GM06990 (cell line): ENCODE results near the gene NEU4.
"Not testable (repeated sequence)": the region's sequence is repeated elsewhere in the genome, so short reads cannot be mapped to it uniquely, and the experiment has no call there.

Experiments
- DNase-seq: peaks from one replicate; pipeline ENCODE4 v3.0.0-alpha.2; 2011; ENCODE audit not compliant: insufficient read length; ENCODE audit errors: extremely low read depth
- H3K27me3 ChIP-seq: replicated peaks from 2 replicates; pipeline ENCODE4 v1.6.0; 2011; ENCODE audit warnings: low read length; ENCODE audit not compliant: control insufficient read depth, insufficient read depth
- H3K36me3 ChIP-seq: 2 replicates; pipeline ENCODE4 v1.5.1; 2011; ENCODE audit warnings: low read length; ENCODE audit not compliant: control insufficient read depth, insufficient read depth
- H3K4me3 ChIP-seq: replicated peaks from 2 replicates; pipeline ENCODE4 v1.5.1; 2011; ENCODE audit warnings: low read depth, mild to moderate bottlenecking, control low read depth, low read length
- TF ChIP-seq, protein P1 (sequence below): IDR thresholded peaks from 2 replicates; pipeline ENCODE4 v1.5.1; 2011; ENCODE audit warnings: low read length, control low read depth, mild to moderate bottlenecking, inconsistent platforms; ENCODE audit not compliant: insufficient read depth, poor library complexity, severe bottlenecking

Gene NEU4

GRCh38 chr2:241797441-241798080, 11.4 kb upstream of the NEU4 start:
- no peaks in the 10 kb centered on the region for H3K36me3 ChIP-seq
- DNase-seq: no peak
- TF ChIP-seq, protein P1, sequence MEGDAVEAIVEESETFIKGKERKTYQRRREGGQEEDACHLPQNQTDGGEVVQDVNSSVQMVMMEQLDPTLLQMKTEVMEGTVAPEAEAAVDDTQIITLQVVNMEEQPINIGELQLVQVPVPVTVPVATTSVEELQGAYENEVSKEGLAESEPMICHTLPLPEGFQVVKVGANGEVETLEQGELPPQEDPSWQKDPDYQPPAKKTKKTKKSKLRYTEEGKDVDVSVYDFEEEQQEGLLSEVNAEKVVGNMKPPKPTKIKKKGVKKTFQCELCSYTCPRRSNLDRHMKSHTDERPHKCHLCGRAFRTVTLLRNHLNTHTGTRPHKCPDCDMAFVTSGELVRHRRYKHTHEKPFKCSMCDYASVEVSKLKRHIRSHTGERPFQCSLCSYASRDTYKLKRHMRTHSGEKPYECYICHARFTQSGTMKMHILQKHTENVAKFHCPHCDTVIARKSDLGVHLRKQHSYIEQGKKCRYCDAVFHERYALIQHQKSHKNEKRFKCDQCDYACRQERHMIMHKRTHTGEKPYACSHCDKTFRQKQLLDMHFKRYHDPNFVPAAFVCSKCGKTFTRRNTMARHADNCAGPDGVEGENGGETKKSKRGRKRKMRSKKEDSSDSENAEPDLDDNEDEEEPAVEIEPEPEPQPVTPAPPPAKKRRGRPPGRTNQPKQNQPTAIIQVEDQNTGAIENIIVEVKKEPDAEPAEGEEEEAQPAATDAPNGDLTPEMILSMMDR: no peak
- no peaks in the 10 kb centered on the region for H3K27me3 ChIP-seq
- no peak overlapping the region for H3K4me3 ChIP-seq

GRCh38 chr2:241798081-241798630, 10.8 kb upstream of the NEU4 start:
- TF ChIP-seq, protein P1: no peak
- DNase-seq: no peak

GRCh38 chr2:241798631-241799521, 10.1 kb upstream of the NEU4 start:
- no peak overlapping the region for H3K4me3 ChIP-seq

More at GRCh38 chr2:241798081-241798630, 10.8 kb upstream of the NEU4 start:
- H3K4me3 ChIP-seq: no peak overlapping the region
- H3K27me3 ChIP-seq: no peaks in the 10 kb centered on the region
- no peaks in the 10 kb centered on the region for H3K36me3 ChIP-seq

GRCh38 chr2:241799522-241800197, 9.3 kb upstream of the NEU4 start:
- no peaks in the 10 kb centered on the region for H3K27me3 ChIP-seq
- no peak for DNase-seq
- TF ChIP-seq, protein P1: no peak
- no peak overlapping the region for H3K4me3 ChIP-seq
- H3K36me3 ChIP-seq: no peaks in the 10 kb centered on the region

More at GRCh38 chr2:241798631-241799521, 10.1 kb upstream of the NEU4 start:
- TF ChIP-seq, protein P1: no peak
- H3K27me3 ChIP-seq: no peaks in the 10 kb centered on the region
- DNase-seq: no peak
- no peaks in the 10 kb centered on the region for H3K36me3 ChIP-seq

DNA sequence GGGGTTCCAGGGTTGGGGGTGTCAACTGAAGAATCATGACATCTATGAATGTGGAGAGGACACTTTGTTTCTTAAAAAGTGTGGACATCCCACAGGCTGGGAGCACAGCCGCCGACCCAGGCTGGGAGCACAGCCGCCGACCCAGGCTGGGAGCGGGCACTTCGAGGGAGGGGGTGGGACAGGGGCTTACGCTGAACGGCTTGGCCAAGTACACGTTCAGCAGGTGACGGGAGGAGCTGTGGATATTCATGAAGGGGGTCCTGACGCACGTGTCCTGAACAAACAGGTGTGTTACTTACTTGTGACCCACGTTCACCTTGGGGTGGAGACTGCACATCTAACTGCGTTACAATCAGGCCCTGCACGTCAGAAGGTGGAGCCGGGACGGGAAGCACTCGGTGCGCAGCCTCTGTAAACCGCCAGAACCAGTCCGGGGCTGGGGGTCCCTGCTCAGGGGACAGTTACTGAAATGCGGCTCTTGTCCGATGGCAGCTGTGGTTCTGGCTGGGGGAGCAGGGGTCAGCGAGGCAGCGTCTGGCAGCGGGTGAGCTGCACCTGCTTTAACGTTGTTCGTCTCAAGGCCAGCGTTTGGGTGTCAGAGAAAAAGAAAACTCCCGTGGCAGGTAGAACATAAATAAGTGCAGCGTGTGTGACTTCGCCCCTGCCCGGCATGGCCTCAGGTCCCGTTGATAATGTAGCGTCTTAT, 8.6 kb upstream of the NEU4 start:
- not testable (repeated sequence) for DNase-seq, H3K27me3 ChIP-seq, H3K36me3 ChIP-seq, H3K4me3 ChIP-seq
